ENCODE results near the gene HELQ. TPM values are rescaled to one million over a fixed set of nuclear protein-coding genes. Genes with fewer than 3 reads are reported as not detected.
A peak's percentile ranks its signal among the peaks of the same experiment; 100 is the strongest.
"Not testable (repeated sequence)": the region's sequence is repeated elsewhere in the genome, so short reads cannot be mapped to it uniquely, and the experiment has no call there.

The HELQ gene
- total RNA-seq = 18.7 TPM

DNA sequence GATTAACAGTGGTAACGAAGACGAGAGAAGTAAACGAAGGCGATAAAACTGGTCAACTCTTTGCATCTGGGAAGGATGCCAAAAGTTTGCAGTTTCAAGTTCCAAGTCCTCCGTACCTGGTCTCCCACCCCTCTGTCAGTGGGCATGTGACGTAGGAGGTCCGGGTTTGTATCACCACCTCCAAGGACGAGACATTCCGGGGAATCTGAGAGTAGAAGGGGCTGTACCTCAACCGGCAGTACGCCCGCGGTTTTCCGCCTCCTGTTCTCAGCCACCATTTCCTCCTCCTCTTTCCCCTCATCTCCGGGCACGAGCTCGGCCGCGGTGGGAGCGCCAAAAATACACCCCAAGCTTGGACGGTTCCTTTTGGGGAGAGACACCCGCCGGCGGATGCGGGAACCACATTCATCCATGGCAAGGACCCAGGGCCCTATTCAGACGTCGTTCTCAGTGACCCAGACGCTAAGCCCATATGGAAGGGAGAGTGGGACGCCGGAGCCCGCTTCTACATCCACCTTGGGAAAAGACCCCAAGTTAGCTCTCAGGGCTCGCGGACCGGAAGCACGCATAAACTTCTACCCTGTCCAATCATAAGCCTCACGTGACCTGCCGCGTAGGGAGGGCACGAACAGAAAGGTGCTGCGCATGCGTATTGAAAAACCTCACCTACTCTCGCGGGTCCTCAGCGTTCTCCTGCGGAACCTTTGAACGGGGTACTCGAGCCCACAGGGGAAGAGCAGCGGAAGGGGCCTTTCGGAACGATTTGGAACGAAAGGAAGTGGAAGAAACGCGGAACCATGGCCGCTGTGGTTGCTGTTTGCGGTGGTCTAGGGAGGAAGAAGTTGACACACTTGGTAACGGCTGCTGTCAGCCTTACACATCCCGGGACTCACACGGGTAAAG, at the start of gene HELQ, which contains the start of gene MRPS18C:
HELQ (minus strand) TSS at position 543 of the 903 bp plus-strand sequence; CDS start at position 413, 130 bp downstream.
MRPS18C (plus strand) TSS at position 778 of the 903 bp plus-strand sequence; CDS start at position 798, 20 bp downstream.
- peak; percentile 99 for ATAC-seq
- DNase-seq (ENCODE audit: low spot score) = peak; percentile 97
- intact Hi-C loops (cut with DNase I) = no loop called here

GRCh38 chr4:83504996-83505395, 49.4 kb upstream of the HELQ start:
- intact Hi-C loops (cut with DNase I) = no loop called here
- ATAC-seq (no peak), DNase-seq (ENCODE audit: low spot score) (no peak)

- intact Hi-C loops (cut with DNase I) = no loop called here
- ATAC-seq (no peak), DNase-seq (ENCODE audit: low spot score) (no peak)
Measured at GRCh38 chr4:83504503-83504902, 48.9 kb upstream of the HELQ start.

GRCh38 chr4:83503974-83504373, 48.4 kb upstream of the HELQ start:
- intact Hi-C loops (cut with DNase I) = no loop called here
- ATAC-seq (no peak), DNase-seq (ENCODE audit: low spot score) (no peak)

DNA sequence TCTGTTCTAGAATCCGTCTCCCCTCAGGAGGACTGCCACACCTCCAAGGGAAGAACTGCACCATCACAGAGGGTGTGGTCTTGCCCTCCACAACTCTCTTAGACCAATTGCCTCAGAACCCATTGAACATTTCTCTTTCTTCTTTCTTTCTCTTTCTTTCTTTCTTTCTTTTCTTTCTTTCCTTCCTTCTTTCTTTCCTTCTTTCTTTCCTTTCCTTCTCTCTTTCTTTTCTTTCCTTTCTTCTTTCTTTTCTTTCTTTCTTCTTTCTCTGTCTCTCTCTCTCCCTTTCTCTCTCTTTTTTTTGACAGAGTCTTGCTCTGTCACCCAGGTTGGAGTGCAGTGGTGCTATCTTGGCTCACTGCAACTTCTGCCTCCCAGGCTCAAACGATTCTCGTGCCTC, 46.0 kb upstream of the HELQ start:
- intact Hi-C loops (cut with DNase I); DNase-seq (ENCODE audit: low spot score); ATAC-seq: not testable (repeated sequence)

- ATAC-seq = no peak
- intact Hi-C loops (cut with DNase I) = no loop called here
Measured at GRCh38 chr4:83498187-83498586, 42.6 kb upstream of the HELQ start.

DNA sequence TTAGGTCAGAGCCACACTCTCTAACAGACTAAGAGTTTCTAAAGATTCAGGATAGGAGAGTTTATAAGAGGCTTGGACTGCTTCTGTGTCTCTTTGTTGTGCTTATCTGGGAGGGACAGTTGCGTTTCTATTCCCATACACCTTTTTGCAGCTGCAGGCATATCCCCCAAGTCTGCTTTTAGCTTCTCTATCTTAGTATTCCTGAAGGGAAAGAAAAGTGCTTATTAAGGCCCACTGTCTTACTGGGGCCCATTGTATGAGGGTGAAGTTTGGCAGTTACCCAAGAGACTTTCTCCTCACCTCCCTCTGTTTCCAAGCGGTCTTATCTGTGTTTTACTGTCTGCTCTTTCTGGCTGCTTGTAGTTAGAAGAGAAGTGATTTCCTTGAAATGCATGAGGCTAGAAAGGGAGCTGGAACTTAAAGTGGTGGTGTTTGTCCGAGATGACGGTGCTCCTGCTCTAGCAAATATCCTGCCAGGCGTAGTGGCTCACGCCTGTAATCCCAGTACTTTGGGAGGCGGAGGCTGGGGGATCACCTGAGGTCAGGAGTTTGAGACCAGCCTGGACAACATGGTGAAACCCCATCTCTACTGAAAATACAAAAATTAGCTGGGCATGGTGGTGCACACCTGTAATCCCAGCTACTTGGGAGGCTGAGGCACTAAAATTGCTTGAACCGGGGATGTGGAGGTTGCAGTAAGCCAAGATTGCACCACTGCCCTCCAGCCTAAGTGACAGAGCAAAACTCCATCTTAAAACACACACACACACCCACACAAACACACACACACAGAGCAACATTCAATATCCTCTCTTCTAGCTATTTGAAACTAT, 40.7 kb upstream of the HELQ start:
- DNase-seq (ENCODE audit: low spot score); intact Hi-C loops (cut with DNase I); ATAC-seq: not testable (repeated sequence)

More at GRCh38 chr4:83498187-83498586, 42.6 kb upstream of the HELQ start:
- DNase-seq (ENCODE audit: low spot score) = no peak

- intact Hi-C loops (cut with DNase I) = no loop called here
- no peak for DNase-seq (ENCODE audit: low spot score)
- no peak for ATAC-seq
Measured at GRCh38 chr4:83490876-83491450, 35.3 kb upstream of the HELQ start.

DNA sequence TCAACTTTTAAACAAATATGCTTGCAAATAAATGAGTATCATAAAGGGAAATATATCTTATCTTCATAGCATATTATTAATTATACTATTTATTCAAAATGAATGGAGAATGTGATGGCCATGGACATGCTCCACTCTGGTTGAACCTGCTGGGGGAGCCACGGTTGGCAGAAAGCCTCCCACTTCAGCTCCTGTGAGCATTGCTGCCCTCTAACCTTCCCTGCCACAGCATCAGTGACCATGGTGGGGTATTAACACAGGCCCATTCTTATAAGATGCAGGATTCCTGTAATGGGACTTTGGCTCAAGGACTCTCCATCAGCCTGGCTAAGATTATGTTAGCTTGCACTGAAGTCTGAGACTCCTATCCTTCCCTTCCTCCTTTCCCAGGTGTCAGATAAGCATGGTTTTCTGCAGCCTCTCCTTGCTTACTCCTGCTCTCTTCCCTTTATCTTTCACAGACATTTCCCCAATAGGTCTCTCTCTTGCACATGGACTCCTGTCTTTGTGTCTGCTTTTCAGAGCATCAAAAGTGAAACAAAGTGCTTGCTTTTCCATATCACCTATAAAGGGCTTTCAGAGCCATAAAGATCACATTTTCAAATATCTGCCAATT, 34.2 kb upstream of the HELQ start:
- intact Hi-C loops (cut with DNase I) = no loop called here
- DNase-seq (ENCODE audit: low spot score) = no peak

GRCh38 chr4:83486457-83487129, 31.0 kb upstream of the HELQ start:
- intact Hi-C loops (cut with DNase I) = no loop called here
- ATAC-seq (no peak), DNase-seq (ENCODE audit: low spot score) (no peak)

More for the DNA sequence above, 34.2 kb upstream of the HELQ start:
- no peak for ATAC-seq

DNA sequence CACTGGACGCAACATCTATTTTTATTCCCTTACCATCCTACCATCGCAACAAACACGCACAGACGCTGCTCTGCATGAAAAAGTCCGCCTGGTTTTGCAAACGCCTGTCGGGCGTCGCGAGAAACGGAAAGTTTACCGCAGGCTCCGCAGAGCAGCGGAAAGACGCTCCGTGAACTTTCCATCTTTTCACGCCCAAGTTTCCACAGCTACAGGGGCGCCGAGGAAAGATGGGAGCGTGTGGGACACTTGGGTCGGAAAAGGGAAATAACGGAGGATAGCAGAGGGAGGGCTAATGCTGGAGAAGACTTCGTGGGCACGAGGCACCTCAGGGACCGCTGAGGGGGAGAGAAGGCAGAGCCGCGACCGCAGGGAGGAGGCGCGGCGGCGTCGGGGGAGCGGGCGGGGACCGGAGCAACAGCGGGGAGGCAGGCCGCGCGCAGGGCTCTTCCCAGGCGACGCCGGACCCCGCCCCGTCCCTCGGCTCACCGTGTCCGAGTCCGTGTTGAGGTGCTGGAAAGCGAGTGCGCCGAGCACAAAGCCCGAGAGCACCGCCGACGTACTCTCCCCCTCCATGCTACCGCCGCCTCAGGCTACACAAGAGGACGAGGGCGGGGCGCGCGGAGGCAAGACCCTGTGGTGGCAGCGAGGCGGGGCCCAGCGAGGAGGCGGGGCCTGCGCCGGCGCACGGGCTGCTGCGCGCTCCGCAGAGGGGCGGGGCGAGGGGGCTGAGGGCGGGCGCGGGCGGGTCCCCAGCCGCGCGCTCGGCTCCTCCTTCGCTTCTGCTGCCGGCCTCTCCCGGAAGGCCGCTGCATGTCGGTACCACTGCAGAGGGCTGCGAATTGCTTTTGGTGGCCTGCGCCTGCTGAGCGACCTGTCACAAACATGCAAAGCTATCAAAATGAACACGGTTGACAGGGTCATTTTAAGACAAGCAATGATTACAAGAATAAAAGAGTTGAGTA, 29.2 kb upstream of the HELQ start, which contains the start of gene ABRAXAS1:
ABRAXAS1 (minus strand) TSS at position 601 of the 962 bp plus-strand sequence; CDS start at position 573, 28 bp downstream.
- intact Hi-C loops (cut with DNase I) = no loop called here
- DNase-seq (ENCODE audit: low spot score) = peak; percentile 95

GRCh38 chr4:83473966-83474365, 18.3 kb upstream of the HELQ start:
- intact Hi-C loops (cut with DNase I) = no loop called here
- DNase-seq (ENCODE audit: low spot score) (no peak), ATAC-seq (no peak)

More for the DNA sequence above, 29.2 kb upstream of the HELQ start, which contains the start of gene ABRAXAS1:
- peak; percentile 99 for ATAC-seq

GRCh38 chr4:83473423-83473822, 17.8 kb upstream of the HELQ start:
- intact Hi-C loops (cut with DNase I) = no loop called here
- DNase-seq (ENCODE audit: low spot score) = no peak
- no peak for ATAC-seq

- ATAC-seq (no peak), DNase-seq (ENCODE audit: low spot score) (no peak)
- intact Hi-C loops (cut with DNase I) = no loop called here
Measured at GRCh38 chr4:83456184-83456501, 520 bp upstream of the HELQ start.

DNA sequence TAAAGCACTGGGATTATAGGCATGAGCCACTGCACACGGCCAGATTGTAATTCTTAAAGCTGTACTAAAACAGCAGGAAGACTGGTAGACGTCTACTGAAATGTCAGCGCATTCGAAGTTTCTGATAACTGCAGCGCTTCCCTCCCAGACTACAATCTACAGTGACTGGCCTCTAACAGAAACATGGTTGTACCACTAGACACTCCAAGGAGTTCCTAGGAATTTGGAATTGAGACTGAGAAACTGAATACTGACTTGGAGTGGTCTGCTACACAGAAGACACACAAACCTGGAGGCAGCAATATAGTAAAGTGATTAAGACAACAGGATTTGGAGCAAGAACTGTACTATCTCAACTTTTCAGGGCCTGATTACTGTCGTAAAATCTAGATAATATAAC, 937 bp downstream of the HELQ start:
- no peak for ATAC-seq
- no peak for DNase-seq (ENCODE audit: low spot score)
- intact Hi-C loops (cut with DNase I) = no loop called here

DNA sequence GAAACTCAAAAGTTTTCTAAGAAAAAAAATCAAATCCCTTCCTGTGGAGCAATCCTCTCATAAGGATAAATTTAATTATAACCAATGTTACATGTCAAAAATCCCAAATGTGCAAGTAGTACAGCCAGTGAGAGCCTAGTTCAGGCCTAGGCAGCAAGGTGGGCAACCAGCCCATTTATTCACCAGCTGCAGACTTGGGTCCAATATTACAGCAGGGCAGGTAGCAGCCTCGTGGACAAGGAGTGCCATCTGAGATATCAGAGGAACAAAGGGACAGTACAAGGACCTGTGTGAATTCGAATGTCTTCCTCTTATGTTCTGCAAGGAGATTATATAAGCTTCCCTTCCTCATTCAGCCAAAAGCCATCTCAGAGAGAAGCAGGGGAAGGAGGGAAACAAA, 6.6 kb downstream of the HELQ start:
- ATAC-seq = no peak
- intact Hi-C loops (cut with DNase I) = no loop called here
- DNase-seq (ENCODE audit: low spot score) = no peak

- ATAC-seq (no peak), DNase-seq (ENCODE audit: low spot score) (no peak)
- intact Hi-C loops (cut with DNase I) = no loop called here
Measured at GRCh38 chr4:83440899-83441298, 14.7 kb downstream of the HELQ start.
